ENCODE measurements around the gene ZDHHC18. TPM values are rescaled to one million over a fixed set of nuclear protein-coding genes. Genes with fewer than 3 reads are reported as not detected.

Gene ZDHHC18, protein sequence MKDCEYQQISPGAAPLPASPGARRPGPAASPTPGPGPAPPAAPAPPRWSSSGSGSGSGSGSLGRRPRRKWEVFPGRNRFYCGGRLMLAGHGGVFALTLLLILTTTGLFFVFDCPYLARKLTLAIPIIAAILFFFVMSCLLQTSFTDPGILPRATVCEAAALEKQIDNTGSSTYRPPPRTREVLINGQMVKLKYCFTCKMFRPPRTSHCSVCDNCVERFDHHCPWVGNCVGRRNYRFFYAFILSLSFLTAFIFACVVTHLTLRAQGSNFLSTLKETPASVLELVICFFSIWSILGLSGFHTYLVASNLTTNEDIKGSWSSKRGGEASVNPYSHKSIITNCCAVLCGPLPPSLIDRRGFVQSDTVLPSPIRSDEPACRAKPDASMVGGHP
- total RNA-seq (10 to 100 TPM; 20.6 to 30.7 TPM), polyA plus RNA-seq (ENCODE audit: insufficient read depth, low read depth, low replicate concordance) (17.9 TPM)
- long read RNA-seq, donor 1, full-length matches to known transcripts: 4 of 4 reads
- long read RNA-seq, donor 1, partial matches to known transcripts: 0 of 4 reads
- long read RNA-seq, donor 1, other reads (novel, unspliced or antisense): 0 of 4 reads
- long read RNA-seq, donor 2, full-length matches to known transcripts: 6 of 6 reads
- long read RNA-seq, donor 2, partial matches to known transcripts: 0 of 6 reads
- long read RNA-seq, donor 2, other reads (novel, unspliced or antisense): 0 of 6 reads

GRCh38 chr1:26826261-26827105 lies at the start of gene ZDHHC18:
TSS of gene ZDHHC18 (plus strand) at chr1:26826688. CDS start at chr1:26826805, 117 bp downstream.
- intact Hi-C loops (cut with DNase I; ENCODE audit: low total_unique reads): no loop called here
- Histone ChIP-seq H3K4me3 (peak within 1 kb of the TSS; percentile 71 to 75), H3K36me3 (ENCODE audit: low read depth, missing control alignments) (no peaks in the 10 kb centered on the region), H3K27me3 (no peaks in the 10 kb centered on the region), H3K9me3 (no peaks in the 10 kb centered on the region), H3K27ac (peak within 1 kb of the TSS; percentile 39 to 75), H3K4me1 (peaks cover 16% of the 10 kb centered on the region)
- peak; percentile 57 for DNase-seq
- 1 to 2% methylated on average over 13 to 72 of the region's 107 CpGs for WGBS, 2 donors
- TF ChIP-seq CTCF (IDR thresholded peaks at IDR 0.05) (peak; percentile 40 to 77 (median 42)), POLR2A (IDR thresholded peaks at IDR 0.05) (no peak)

- intact Hi-C loops (cut with DNase I; ENCODE audit: low total_unique reads): no loop called here
- DNase-seq: no peak
- H3K27me3 ChIP-seq: no peaks in the 10 kb centered on the region
- H3K4me3 ChIP-seq: no peak overlapping the region
- WGBS, 2 donors: 83% methylated on average over 4 to 11 of the region's 11 CpGs
- H3K9me3 ChIP-seq: no peaks in the 10 kb centered on the region
- H3K36me3 ChIP-seq (ENCODE audit: low read depth, missing control alignments): peaks cover 4% of the 10 kb centered on the region
- TF ChIP-seq POLR2A (IDR thresholded peaks at IDR 0.05) (no peak), CTCF (IDR thresholded peaks at IDR 0.05) (no peak)
- H3K27ac ChIP-seq: no peak overlapping the region
- H3K4me1 ChIP-seq: peaks cover 18% of the 10 kb centered on the region
These were observed 47.3 kb upstream of the ZDHHC18 start for GRCh38 chr1:26779098-26779668.

DNA sequence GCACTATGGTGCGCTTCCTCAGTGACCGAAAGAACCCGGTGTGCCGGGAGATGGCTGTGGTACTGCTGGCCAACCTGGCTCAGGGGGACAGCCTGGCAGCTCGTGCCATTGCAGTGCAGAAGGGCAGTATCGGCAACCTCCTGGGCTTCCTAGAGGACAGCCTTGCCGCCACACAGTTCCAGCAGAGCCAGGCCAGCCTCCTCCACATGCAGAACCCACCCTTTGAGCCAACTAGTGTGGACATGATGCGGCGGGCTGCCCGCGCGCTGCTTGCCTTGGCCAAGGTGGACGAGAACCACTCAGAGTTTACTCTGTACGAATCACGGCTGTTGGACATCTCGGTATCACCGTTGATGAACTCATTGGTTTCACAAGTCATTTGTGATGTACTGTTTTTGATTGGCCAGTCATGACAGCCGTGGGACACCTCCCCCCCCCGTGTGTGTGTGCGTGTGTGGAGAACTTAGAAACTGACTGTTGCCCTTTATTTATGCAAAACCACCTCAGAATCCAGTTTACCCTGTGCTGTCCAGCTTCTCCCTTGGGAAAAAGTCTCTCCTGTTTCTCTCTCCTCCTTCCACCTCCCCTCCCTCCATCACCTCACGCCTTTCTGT lies 46.0 kb upstream of the ZDHHC18 start:
- TF ChIP-seq CTCF (IDR thresholded peaks at IDR 0.05) (no peak), POLR2A (IDR thresholded peaks at IDR 0.05) (no peak)
- Histone ChIP-seq H3K4me3 (no peak overlapping the region), H3K27me3 (no peaks in the 10 kb centered on the region), H3K27ac (no peak overlapping the region), H3K9me3 (no peaks in the 10 kb centered on the region), H3K4me1 (peaks cover 31% of the 10 kb centered on the region), H3K36me3 (ENCODE audit: low read depth, missing control alignments) (peaks cover 4% of the 10 kb centered on the region)
- 89 to 91% methylated on average over 12 to 21 of the region's 21 CpGs for WGBS, 2 donors
- no peak for DNase-seq
- intact Hi-C loops (cut with DNase I; ENCODE audit: low total_unique reads): no loop called here

DNA sequence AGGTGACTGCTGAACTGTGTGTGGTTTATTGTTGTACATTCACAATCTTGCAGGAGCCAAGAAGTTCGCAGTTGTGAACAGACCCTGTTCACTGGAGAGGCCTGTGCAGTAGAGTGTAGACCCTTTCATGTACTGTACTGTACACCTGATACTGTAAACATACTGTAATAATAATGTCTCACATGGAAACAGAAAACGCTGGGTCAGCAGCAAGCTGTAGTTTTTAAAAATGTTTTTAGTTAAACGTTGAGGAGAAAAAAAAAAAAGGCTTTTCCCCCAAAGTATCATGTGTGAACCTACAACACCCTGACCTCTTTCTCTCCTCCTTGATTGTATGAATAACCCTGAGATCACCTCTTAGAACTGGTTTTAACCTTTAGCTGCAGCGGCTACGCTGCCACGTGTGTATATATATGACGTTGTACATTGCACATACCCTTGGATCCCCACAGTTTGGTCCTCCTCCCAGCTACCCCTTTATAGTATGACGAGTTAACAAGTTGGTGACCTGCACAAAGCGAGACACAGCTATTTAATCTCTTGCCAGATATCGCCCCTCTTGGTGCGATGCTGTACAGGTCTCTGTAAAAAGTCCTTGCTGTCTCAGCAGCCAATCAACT lies 45.2 kb upstream of the ZDHHC18 start:
- intact Hi-C loops (cut with DNase I; ENCODE audit: low total_unique reads): no loop called here
- H3K36me3 ChIP-seq (ENCODE audit: low read depth, missing control alignments): peaks cover 4% of the 10 kb centered on the region
- WGBS, 2 donors: 80 to 81% methylated on average over 11 of the region's 11 CpGs
- no peak overlapping the region for H3K27ac ChIP-seq
- no peak overlapping the region for H3K4me3 ChIP-seq
- TF ChIP-seq CTCF (IDR thresholded peaks at IDR 0.05) (no peak), POLR2A (IDR thresholded peaks at IDR 0.05) (no peak)
- H3K27me3 ChIP-seq: no peaks in the 10 kb centered on the region
- peaks cover 39% of the 10 kb centered on the region for H3K4me1 ChIP-seq
- no peak for DNase-seq
- H3K9me3 ChIP-seq: no peaks in the 10 kb centered on the region
